Large intestine (tissue), 12 donors: ENCODE results near the gene LIPC. TPM values are rescaled to one million over a fixed set of nuclear protein-coding genes. Genes with fewer than 3 reads are reported as not detected.

Experiments
- DNase-seq, 2 donors: peaks; one replicate each; pipeline versions ENCODE4 v3.0.0 to v3.0.0-alpha.2; 2013
- H3K27ac ChIP-seq: one replicate; pipeline ENCODE4 v1.5.1; 2013; ENCODE audit warnings: low read length
- H3K27me3 ChIP-seq: 2 replicates; pipeline ENCODE4 v1.6.1; 2013; ENCODE audit warnings: low read length; ENCODE audit not compliant: control insufficient read depth, insufficient read depth
- H3K36me3 ChIP-seq: 2 replicates; pipeline ENCODE4 v1.6.1; 2013; ENCODE audit warnings: low read length; ENCODE audit not compliant: control insufficient read depth, insufficient read depth
- H3K4me1 ChIP-seq: one replicate; pipeline ENCODE4 v1.6.1; 2013; ENCODE audit warnings: low read length; ENCODE audit not compliant: control insufficient read depth, insufficient read depth
- H3K4me3 ChIP-seq: one replicate; pipeline ENCODE4 v1.5.1; 2013; ENCODE audit warnings: low read length
- H3K9me3 ChIP-seq: one replicate; pipeline ENCODE4 v1.6.1; 2013; ENCODE audit warnings: mild to moderate bottlenecking, low read depth, low read length, moderate library complexity; ENCODE audit not compliant: control insufficient read depth
- WGBS: methylation state at CpG from one replicate; pipeline ENCODE4 v1.1.5; 2013; ENCODE audit warnings: low lambda C conversion rate; ENCODE audit not compliant: insufficient coverage; 5-methylcytosine and 5-hydroxymethylcytosine counted together
- long read RNA-seq, 11 donors: transcript quantifications; one replicate each; lab custom pipeline, GENCODE V29; 2026
- polyA plus RNA-seq: library from polyadenylated mRNA; unstranded; fragments of 120-200 nt; gene quantifications from one replicate; pipeline ENCODE4 v1.2.1, GENCODE V29; 2013

Gene LIPC
- polyA plus RNA-seq = 0.25 TPM
- long read RNA-seq, donor 1 = 0 reads
- long read RNA-seq, donor 2 = 0 reads
- long read RNA-seq, donor 3 = 0 reads
- long read RNA-seq, donor 4 = 0 reads
- long read RNA-seq, donor 5 = 0 reads
- long read RNA-seq, donor 6 = 0 reads
- long read RNA-seq, donor 7, partial matches to known transcripts = 0 of 2 reads
- long read RNA-seq, donor 7, other reads (novel, unspliced or antisense) = 0 of 2 reads
- long read RNA-seq, donor 8 = 0 reads
- long read RNA-seq, donor 9 = 0 reads
- long read RNA-seq, donor 10 = 0 reads
- long read RNA-seq, donor 11 = 0 reads

- WGBS = 53% methylated on average over 4 of the region's 10 CpGs
- no peak within 1 kb of the TSS for H3K4me3 ChIP-seq
- H3K36me3 ChIP-seq = no peaks in the 10 kb centered on the region
- H3K9me3 ChIP-seq = no peaks in the 10 kb centered on the region
- H3K27ac ChIP-seq = no peak within 1 kb of the TSS
- DNase-seq = peak in 1 of 2 donors; percentile 20
- peaks cover 8% of the 10 kb centered on the region for H3K4me1 ChIP-seq
- no peaks in the 10 kb centered on the region for H3K27me3 ChIP-seq
Observed at GRCh38 chr15:58431221-58432149, at the start of gene LIPC. TSS of gene LIPC (plus strand) at chr15:58431991. CDS start at chr15:58432033, 42 bp downstream.

DNA sequence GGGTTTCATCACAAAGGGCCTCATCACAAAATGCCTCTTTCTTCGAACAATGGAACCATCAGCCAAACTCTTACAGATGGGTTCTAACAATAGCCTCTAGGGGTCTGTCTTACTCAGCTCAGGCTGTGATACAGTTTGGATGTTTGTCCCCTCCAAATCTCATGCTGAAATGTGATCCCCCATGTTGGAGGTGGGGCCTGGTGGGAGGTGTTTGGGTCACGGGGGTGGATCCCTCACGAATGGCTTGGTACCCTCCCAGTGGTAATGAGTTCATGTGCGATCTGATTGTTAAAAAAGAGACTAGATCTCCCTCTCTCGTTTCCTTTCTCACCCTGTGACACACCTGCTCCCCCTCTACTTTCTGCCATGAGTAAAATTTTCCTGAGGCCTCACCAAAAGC is 47.9 kb upstream of the LIPC start:
- Histone ChIP-seq H3K27ac (no peak overlapping the region), H3K36me3 (no peaks in the 10 kb centered on the region), H3K4me3 (no peak overlapping the region), H3K9me3 (no peaks in the 10 kb centered on the region), H3K4me1 (no peaks in the 10 kb centered on the region), H3K27me3 (no peaks in the 10 kb centered on the region)
- WGBS = no CpG with 5 or more reads among the region's 5 CpGs
- DNase-seq = no peak

DNA sequence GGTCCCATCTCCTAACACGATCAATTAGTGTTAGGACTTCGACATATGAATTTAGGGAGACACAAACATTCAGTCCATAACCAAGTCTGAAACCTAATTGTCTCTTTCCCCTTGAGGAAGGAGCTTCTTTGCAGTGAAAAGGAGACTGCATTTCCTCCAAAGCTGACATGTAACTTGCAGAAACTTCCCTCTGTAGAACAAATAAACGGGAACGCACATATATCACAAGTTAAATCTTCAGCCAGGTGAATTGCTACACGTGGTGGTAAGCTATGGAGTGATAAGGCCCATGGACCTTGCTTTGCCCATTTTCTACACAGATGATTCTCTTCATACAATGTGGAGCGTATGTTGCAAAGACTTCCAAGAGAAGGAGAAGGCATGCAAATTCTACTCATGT is 47.1 kb upstream of the LIPC start:
- Histone ChIP-seq H3K9me3 (no peaks in the 10 kb centered on the region), H3K27me3 (no peaks in the 10 kb centered on the region), H3K4me3 (no peak overlapping the region), H3K36me3 (no peaks in the 10 kb centered on the region), H3K27ac (no peak overlapping the region), H3K4me1 (no peaks in the 10 kb centered on the region)
- WGBS = 100% methylated on average over 1 of the region's 6 CpGs
- no peak for DNase-seq

DNA sequence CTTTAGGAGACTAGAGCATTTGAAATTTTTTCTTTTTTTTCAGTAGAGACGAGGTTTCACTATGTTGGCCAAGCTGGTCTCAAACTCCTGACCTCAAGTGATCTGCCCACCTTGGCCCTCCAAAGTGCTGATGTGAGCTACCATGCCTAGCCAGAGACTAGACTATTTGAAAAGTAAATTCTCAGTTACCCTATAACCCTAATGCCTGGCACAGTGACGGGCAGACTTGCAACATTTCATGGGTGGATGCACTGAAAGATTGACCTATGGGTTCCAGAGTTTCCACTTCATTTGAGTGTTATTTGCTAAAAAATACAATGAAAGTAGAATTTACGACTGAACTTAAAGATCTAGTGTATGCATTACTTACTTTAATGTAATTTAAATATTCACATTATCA is 45.7 kb upstream of the LIPC start:
- Histone ChIP-seq H3K27me3 (no peaks in the 10 kb centered on the region), H3K4me3 (no peak overlapping the region), H3K4me1 (no peaks in the 10 kb centered on the region), H3K9me3 (no peaks in the 10 kb centered on the region), H3K36me3 (no peaks in the 10 kb centered on the region), H3K27ac (no peak overlapping the region)
- DNase-seq = no peak
- 100% methylated on average over 1 of the region's 3 CpGs for WGBS

DNA sequence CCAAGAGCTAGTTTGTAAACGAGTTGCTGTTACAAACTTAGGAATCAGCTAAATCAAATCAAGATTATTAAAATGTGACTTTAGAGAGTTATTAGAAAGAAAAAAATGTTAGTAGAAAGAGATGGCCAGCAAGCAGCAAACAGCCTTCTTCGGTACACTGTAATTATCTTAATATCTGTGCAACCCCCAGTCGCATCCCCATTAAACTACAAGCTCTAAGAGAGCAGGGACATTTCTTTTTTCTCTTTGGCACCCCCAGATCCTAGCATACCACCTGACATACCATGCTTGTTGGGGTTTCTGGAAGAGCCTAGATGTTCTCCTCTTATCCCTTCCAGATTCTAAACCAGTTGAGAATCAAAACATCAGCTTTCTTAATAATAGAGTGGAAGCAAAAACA is 45.1 kb upstream of the LIPC start:
- no peak overlapping the region for H3K27ac ChIP-seq
- no peaks in the 10 kb centered on the region for H3K27me3 ChIP-seq
- no peak overlapping the region for H3K4me3 ChIP-seq
- no peak for DNase-seq
- WGBS = 100% methylated on average over 1 of the region's 3 CpGs
- no peaks in the 10 kb centered on the region for H3K36me3 ChIP-seq
- H3K9me3 ChIP-seq = no peaks in the 10 kb centered on the region
- no peaks in the 10 kb centered on the region for H3K4me1 ChIP-seq

GRCh38 chr15:58387130-58387529 is 44.7 kb upstream of the LIPC start:
- Histone ChIP-seq H3K27me3 (no peaks in the 10 kb centered on the region), H3K36me3 (no peaks in the 10 kb centered on the region), H3K9me3 (no peaks in the 10 kb centered on the region), H3K4me3 (no peak overlapping the region), H3K4me1 (peaks cover 2% of the 10 kb centered on the region), H3K27ac (no peak overlapping the region)
- no CpG with 5 or more reads among the region's 2 CpGs for WGBS
- no peak for DNase-seq

- H3K9me3 ChIP-seq = no peaks in the 10 kb centered on the region
- WGBS = 88% methylated on average over 3 of the region's 7 CpGs
- H3K4me3 ChIP-seq = no peak overlapping the region
- H3K4me1 ChIP-seq = peaks cover 12% of the 10 kb centered on the region
- no peaks in the 10 kb centered on the region for H3K36me3 ChIP-seq
- no peaks in the 10 kb centered on the region for H3K27me3 ChIP-seq
- no peak for DNase-seq
- H3K27ac ChIP-seq = no peak overlapping the region
Observed at GRCh38 chr15:58388211-58388610, 43.6 kb upstream of the LIPC start.

DNA sequence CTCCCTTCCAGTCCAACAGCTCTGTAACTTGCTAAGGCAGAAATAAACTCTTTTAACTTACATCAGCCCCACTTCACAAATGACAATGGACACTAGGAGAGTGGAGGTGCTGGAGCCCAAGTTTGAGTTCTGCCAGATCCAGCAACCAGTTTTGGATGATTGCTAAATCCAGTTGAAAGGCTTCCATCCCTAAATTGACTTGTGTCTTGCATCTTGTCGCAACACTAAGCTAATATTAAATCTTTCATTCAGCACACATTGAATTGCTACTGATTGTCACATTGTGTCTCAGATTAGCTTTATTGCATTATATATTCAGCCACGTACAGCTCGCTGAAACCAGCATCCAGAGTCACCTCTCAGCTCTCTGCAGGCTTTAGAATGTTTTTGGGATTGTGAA is 41.7 kb upstream of the LIPC start:
- no peaks in the 10 kb centered on the region for H3K27me3 ChIP-seq
- H3K27ac ChIP-seq = no peak overlapping the region
- peaks cover 20% of the 10 kb centered on the region for H3K4me1 ChIP-seq
- DNase-seq = no peak
- H3K4me3 ChIP-seq = no peak overlapping the region
- no peaks in the 10 kb centered on the region for H3K36me3 ChIP-seq
- WGBS = no CpG with 5 or more reads among the region's 3 CpGs
- no peaks in the 10 kb centered on the region for H3K9me3 ChIP-seq

GRCh38 chr15:58390655-58391054 is 41.1 kb upstream of the LIPC start:
- H3K9me3 ChIP-seq = no peaks in the 10 kb centered on the region
- no peak for DNase-seq
- H3K4me1 ChIP-seq = peaks cover 20% of the 10 kb centered on the region
- H3K27ac ChIP-seq = no peak overlapping the region
- 100% methylated on average over 4 of the region's 5 CpGs for WGBS
- H3K4me3 ChIP-seq = no peak overlapping the region
- H3K27me3 ChIP-seq = no peaks in the 10 kb centered on the region
- no peaks in the 10 kb centered on the region for H3K36me3 ChIP-seq

- no CpG with 5 or more reads among the region's 6 CpGs for WGBS
- no peaks in the 10 kb centered on the region for H3K36me3 ChIP-seq
Observed at GRCh38 chr15:58391088-58391487, 40.7 kb upstream of the LIPC start.

More at GRCh38 chr15:58391088-58391487, 40.7 kb upstream of the LIPC start:
- no peaks in the 10 kb centered on the region for H3K27me3 ChIP-seq
- no peaks in the 10 kb centered on the region for H3K9me3 ChIP-seq
- no peak for DNase-seq
- H3K4me3 ChIP-seq = no peak overlapping the region
- no peak overlapping the region for H3K27ac ChIP-seq
- H3K4me1 ChIP-seq = peaks cover 20% of the 10 kb centered on the region
